Mononuclear cell (primary cell): ENCODE measurements around the gene ATXN2. TPM values are rescaled to one million over a fixed set of nuclear protein-coding genes. Genes with fewer than 3 reads are reported as not detected.

Source experiments
- H3K27me3 ChIP-seq: 2 replicates; pipeline ENCODE4 v1.6.0; 2011; ENCODE audit warnings: low read length, control low read depth; ENCODE audit not compliant: insufficient read depth
- H3K4me1 ChIP-seq: 2 replicates; pipeline ENCODE4 v1.5.1; 2011; ENCODE audit warnings: mild to moderate bottlenecking, low read length, control low read depth; ENCODE audit not compliant: insufficient read depth
- H3K4me3 ChIP-seq: 2 replicates; pipeline ENCODE4 v1.5.1; 2011; ENCODE audit warnings: mild to moderate bottlenecking, low read length, moderate library complexity
- H3K9me3 ChIP-seq: 2 replicates; pipeline ENCODE4 v1.5.1; 2011; ENCODE audit warnings: low read depth, mild to moderate bottlenecking, control low read depth, low read length
- total RNA-seq: library from RNA; depleted of rRNA; stranded (reverse); fragments of >200 nt; gene quantifications from one replicate; pipeline ENCODE4 v1.2.3, GENCODE V29; 2012

Gene ATXN2
- total RNA-seq, 1 donor, result 10.0 TPM

DNA sequence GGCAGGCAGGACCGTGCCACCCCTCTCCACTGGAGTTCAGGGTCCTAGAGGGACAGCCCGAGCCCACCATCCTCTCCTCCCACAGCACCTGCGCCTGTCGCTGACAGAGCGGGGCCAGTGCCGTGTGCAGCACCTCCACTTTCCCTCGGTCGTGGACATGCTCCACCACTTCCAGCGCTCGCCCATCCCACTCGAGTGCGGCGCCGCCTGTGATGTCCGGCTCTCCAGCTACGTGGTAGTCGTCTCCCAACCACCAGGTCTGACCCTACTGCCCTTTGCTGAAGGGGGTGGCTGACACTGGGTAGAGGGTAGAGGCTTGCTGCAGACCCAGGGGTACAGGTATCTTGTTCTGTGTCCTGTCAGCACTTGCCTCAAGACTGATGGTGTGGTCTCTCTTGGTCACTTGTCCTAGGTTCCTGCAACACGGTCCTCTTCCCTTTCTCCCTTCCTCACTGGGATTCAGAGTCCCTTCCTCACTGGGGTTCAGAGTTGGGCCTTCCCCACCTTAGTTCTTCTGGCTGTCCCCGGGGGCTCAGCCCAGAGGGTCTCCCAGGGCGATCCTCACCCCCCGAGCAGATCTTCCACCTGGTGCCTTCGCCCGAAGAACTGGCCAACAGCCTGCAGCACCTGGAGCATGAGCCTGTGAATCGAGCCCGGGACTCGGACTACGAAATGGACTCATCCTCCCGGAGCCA, 151.4 kb downstream of the ATXN2 start:
- Histone ChIP-seq H3K9me3 (no peaks in the 10 kb centered on the region), H3K4me3 (no peak overlapping the region), H3K4me1 (peaks cover 45% of the 10 kb centered on the region), H3K27me3 (no peaks in the 10 kb centered on the region)

DNA sequence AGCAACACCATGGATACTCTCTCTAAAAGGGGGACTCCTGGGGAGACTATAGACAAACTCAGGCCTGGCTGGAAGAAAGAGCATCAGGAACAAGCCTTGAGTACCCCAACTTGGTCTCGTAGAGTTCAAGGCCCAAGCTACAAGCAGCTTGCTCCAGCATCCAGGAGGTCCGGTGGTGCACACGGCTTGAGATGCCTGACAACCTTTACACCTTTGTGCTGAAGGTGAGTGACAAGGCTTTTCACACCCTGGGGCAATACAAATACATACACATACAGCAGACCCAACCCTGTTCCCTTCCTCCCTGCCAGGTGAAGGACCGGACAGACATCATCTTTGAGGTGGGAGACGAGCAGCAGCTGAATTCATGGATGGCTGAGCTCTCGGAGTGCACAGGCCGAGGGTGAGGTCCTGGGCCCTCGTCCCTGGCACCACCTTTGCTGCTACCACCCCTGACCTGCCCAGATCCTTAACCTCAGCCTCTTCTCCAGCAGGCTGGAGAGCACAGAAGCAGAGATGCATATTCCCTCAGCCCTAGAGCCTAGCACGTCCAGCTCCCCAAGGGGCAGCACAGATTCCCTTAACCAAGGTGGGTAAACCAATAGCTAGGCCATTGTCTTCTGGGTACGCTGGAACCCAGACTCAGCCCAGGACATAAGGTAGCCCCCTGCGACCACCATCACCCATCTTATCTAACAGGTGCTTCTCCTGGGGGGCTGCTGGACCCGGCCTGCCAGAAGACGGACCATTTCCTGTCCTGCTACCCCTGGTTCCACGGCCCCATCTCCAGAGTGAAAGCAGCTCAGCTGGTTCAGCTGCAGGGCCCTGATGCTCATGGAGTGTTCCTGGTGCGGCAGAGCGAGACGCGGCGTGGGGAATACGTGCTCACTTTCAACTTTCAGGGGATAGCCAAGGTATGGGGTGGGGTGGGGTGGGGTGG, 152.2 kb downstream of the ATXN2 start:
- H3K9me3 ChIP-seq, result no peaks in the 10 kb centered on the region
- peaks cover 54% of the 10 kb centered on the region for H3K4me1 ChIP-seq
- H3K27me3 ChIP-seq, result no peaks in the 10 kb centered on the region
- H3K4me3 ChIP-seq, result no peak overlapping the region

DNA sequence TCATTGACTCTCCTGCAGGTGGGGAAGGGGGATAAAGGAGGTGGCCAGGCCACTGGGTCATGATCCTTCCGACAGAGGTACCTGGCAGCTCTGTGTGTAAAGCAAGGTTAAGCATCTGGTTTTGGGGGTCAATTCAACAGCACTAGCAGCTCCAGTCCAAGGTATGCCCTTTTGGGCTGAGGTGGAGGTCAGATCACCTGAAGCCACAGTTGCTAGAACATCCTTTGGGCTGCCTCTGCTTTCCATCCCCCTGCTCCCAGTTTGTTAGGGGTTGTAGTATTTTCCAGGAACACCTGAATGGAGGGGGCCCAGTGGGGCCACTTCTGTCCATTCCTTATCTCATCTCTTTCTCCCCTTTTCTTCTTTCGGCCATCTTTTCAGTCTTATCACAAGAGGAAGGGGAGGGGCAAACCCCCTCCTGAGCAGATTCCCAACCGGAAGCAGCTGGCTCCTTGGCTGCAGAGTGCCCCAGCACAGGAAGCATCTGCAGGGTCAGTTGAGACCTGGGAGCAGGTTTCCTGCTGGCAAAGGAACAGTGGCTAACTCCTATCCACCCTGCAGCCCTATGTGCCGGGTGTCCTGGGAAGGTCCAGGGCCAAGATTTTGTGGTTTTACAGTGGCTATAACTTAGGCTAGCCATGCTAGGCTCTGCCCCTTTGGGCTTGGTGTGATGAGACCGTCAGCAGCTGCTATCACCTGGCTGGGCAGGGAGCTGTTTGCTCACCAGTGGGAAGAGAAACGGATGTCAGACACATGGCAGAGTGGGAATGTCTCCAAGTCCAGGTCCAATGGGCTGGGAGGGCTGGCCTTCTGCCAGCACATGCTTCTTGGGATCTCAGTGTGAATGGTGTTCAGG, 153.2 kb downstream of the ATXN2 start:
- Histone ChIP-seq H3K4me3 (no peak overlapping the region), H3K27me3 (no peaks in the 10 kb centered on the region), H3K9me3 (no peaks in the 10 kb centered on the region), H3K4me1 (peaks cover 63% of the 10 kb centered on the region)

DNA sequence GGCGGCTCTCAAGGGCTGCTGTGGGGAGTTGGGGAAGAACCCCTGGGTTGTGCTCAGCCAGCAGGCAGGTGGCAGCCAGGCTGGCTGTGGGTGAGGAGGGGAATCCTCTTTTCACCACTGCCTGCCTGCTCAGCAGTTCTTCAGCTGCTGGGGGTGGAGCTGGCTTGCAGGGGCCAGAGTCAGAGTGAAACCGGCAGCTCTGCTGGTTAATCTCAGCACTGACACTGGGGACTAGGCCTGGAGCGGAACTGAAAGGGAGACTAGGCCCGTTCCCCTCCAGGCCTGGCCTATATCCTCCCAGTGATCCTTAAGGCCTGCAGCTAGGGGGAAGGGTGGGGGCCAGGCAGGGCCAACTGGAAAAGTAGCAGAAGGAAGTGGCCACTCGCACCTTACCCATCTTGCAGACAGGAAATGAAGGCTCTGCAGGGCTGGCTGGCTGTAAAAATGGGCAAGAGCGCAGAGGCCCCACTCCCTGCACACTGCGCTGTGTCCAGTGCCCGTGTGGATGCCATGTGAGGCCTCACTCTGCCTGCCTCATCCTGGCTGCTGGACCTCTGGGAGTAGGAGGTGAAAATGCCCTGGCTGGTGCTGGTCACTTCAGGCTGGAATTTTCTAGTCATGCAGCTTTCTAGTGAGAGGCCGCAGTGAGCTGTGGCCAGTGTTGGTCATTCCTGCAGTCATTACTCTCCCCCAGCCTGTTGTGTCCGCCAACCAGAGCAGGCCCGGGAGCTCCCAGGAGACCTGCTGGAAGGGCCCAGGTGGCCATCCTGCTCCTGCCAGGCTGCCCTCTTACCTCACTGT, 154.0 kb downstream of the ATXN2 start:
- H3K27me3 ChIP-seq, result no peaks in the 10 kb centered on the region
- peaks cover 71% of the 10 kb centered on the region for H3K4me1 ChIP-seq
- no peak overlapping the region for H3K4me3 ChIP-seq
- no peaks in the 10 kb centered on the region for H3K9me3 ChIP-seq

DNA sequence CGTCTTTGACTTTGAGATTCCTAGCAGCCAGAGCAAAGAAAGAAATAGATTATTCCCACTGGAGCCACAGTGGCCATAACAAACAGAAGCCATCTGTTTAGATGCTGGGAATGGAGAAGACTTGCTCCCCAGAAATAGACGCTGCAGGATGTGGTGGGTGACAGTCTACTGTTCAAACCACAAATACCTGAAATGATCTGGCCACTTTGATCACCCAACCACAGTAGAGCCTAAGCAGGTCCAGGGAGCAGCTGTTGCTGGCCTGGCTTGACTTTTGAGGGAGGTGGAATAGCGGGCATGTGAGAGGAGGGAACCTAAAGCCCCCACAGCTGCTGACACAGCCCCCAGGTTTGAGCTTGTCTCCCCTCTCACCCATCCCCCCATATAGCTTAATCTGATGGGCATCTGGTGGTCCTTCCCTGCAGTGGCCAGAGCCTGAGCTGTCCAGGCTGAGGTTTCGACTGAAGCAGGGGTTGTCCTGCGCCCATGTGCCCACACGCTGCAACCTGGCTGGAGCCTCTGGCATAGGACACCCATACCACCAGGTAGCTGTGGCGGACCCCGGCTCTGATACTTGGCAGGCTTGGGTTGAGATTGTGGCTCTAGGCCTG, 154.7 kb downstream of the ATXN2 start:
- Histone ChIP-seq H3K9me3 (no peaks in the 10 kb centered on the region), H3K4me1 (peaks cover 76% of the 10 kb centered on the region), H3K27me3 (no peaks in the 10 kb centered on the region), H3K4me3 (no peak overlapping the region)

DNA sequence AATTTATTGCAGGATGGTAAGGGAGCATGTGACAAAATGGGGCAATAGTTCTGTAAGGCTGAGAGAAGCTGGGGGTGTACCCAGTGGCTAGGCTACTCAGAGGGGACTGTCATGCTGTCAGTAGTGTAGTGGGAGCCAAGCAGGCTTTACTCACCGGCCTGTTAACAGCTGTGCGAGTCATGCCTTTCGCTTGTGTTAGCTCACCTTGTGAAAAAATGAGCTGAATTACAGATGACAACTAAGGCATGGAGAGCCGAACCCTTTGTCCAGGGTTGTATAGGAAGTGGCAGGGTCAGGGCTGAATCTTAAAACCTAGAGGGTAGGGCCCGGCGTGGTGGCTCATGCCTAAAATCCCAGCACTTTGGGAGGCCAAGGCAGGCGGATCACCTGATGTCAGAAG, 155.5 kb downstream of the ATXN2 start:
- Histone ChIP-seq H3K9me3 (no peaks in the 10 kb centered on the region), H3K4me1 (peaks cover 79% of the 10 kb centered on the region), H3K4me3 (no peak overlapping the region), H3K27me3 (no peaks in the 10 kb centered on the region)

DNA sequence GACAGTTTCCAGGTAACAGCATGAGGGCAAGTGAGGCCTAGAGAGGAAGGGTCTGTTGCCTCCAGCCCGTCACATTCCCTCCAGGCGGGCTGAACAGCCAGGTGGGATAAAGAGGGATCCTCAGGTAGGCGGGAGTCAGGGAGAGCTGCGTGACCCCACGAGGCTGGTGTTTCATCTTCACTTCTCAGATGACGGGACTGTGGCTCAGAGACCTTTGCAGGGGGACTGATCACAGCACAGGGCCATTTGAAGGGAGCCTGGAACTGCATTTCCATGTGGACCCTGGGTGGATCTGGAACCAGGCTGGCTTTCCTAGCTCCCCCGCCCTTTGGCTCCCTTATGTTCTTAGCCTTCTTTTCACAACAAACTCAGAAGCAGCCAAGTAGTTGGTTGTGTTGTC, 156.0 kb downstream of the ATXN2 start:
- Histone ChIP-seq H3K9me3 (no peaks in the 10 kb centered on the region), H3K4me1 (peaks cover 84% of the 10 kb centered on the region), H3K4me3 (no peak overlapping the region), H3K27me3 (no peaks in the 10 kb centered on the region)

DNA sequence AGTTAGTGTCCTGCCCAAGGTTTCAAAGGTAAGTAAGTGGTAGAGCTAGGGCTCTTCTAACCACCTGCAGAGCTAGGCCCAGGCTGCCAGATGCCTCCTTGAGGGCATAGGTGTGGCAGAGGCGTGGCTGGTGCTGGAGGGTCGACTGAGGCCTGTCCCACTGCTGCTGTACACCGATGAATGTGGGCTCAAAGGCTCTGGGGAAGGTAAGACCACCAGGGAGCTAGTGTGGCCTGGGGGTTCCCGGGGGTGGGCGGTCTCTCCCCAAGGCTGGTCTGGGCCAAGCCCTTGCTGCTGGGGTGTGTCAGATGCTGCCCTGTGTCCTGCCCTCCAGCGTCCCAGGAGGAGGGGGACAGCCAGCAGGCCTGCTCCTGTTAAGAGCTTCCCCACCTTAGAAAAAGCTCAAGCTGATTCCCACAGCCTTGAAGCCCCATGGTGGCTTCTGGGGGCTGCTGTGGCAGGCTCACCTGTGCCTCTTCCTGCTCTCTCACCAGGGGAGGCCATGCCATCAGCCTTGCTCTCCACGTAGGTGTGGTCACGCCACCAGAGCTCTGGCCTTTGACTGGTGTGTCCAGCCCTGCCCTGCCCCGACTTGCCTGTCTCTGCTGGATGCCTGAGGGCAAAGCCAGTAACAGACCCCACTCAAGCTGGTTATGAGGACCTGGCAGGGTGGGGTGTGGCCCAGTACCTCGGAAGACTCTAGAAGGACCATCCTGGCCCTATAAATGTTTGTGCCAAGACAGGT, 156.6 kb downstream of the ATXN2 start:
- Histone ChIP-seq H3K4me3 (no peak overlapping the region), H3K9me3 (no peaks in the 10 kb centered on the region), H3K27me3 (no peaks in the 10 kb centered on the region), H3K4me1 (peaks cover 90% of the 10 kb centered on the region)

DNA sequence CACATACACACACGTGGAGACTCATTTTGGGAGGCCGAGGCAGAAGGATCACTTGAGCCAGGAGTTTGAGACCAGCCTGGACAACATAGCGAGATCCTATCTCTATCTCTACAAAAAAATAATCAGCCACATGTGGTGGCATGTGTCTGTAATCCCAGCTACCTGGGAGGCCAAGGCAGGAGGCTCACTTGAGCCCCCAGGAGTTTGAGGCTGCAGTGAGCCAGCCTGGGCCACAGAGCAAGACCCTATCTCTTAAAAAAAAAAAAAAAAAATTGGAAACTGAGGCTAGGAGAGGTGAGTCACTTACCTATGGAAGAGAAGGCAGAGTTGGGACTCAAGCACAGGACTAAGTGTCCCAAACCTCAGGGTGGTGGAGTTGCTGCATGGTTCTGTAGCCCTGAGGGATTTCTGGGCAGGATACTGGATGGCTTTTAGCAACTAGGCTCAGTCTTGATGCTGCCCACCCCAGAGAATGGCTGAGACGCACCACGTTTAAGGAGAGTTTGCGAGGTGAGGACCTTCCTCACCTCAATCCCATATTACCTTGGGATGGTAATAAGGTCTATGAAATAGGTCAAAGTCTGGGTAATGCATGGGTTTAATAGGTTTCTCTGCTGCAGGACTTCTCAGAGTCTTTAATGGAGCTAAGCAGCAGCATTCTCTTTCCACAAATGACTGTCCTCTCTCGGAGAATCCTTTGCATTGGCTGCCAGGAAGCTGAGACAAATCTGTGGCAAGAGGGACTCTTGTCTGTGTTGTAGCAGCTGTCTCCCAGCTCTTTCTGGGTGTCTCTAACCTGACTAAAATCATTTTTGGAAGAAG, 157.8 kb downstream of the ATXN2 start:
- H3K27me3 ChIP-seq, result no peaks in the 10 kb centered on the region
- H3K9me3 ChIP-seq, result no peaks in the 10 kb centered on the region
- no peak overlapping the region for H3K4me3 ChIP-seq
- peaks cover 100% of the 10 kb centered on the region for H3K4me1 ChIP-seq

DNA sequence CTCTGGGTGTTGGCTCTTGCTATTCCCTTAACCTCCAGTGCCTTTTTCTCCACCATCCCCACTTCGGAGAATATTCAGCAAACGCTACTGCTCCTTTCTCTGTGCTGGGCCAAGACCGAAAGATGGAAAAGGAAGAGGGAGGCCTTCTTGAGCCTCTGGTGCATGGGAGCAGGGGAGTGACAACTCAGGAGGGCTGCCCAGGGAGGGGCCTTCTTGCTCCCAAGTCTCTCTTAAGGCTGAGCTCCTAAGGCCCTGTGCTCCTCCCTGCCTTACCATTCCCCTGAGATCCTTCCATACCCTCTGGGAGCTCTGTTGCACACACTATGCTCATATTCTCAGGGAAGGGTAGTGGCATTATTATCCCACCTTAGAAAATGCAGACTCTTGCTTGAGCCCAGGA, 158.5 kb downstream of the ATXN2 start:
- Histone ChIP-seq H3K27me3 (no peaks in the 10 kb centered on the region), H3K4me1 (peaks cover 100% of the 10 kb centered on the region), H3K9me3 (no peaks in the 10 kb centered on the region), H3K4me3 (no peak overlapping the region)

DNA sequence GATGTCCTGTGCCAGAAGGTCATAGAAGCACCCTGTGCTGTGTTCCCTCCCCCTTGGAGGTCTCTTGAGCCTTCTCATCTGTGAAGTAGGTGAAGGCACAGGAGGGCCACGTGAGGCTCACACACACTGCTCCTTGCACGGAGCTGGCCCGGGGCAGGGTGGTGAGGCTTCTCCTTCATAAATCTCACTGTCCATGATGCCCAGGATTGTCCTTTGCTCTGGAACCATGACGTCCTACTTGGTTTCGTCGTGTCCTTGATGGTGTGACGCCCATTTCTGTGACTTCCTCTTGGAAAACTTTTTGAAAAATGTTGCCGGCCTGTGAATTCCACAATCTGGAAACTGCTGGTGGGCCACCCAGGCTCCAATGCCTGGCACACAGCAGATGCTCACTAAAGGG, 159.0 kb downstream of the ATXN2 start:
- Histone ChIP-seq H3K27me3 (no peaks in the 10 kb centered on the region), H3K4me1 (peaks cover 100% of the 10 kb centered on the region), H3K9me3 (no peaks in the 10 kb centered on the region), H3K4me3 (no peak overlapping the region)

DNA sequence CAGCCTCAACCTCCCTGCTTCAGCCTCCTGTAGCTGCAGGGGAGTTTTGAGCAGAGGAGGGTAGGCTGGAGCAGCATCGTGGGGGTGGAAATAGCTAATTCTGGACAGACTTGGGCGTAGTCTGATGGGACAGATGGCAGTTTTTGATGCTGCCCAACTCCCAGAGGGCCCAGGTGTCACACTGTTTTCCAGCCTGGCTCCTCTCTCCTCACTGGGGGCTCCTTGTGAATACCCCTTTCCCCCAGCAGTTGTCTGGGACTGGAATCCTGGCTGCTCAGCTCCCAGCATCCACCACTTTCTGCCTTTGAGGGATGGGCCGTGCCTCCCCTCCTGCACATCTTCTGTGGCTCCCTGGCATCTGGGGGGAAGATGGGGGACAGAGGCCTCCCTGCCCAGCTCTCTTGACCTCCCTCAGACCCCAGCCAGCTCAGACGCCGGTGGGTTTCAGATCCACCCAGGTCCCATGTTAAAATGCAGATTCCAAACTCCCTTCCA, 159.4 kb downstream of the ATXN2 start:
- no peaks in the 10 kb centered on the region for H3K9me3 ChIP-seq
- no peaks in the 10 kb centered on the region for H3K27me3 ChIP-seq
- H3K4me3 ChIP-seq, result no peak overlapping the region
- peaks cover 100% of the 10 kb centered on the region for H3K4me1 ChIP-seq

DNA sequence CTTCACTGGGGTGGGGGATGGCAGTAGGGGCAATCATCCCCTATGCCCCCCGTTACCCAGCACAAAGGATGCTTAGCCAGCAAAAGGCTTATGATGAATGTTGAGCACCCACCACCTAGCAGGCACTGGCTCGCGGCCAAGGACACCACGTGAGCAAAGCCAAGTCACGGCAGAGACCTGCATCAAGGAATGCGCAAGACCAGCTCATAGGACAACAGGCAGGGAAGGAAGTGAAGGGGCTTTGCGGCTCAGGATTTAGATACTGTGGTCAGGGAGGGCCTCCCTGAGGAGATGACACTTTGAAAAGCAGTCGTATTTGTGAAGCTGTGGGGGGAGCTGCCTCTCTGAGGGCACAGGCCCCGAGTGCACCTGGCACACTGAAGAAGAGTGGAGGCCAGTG, 160.6 kb downstream of the ATXN2 start:
- H3K27me3 ChIP-seq, result no peaks in the 10 kb centered on the region
- H3K4me1 ChIP-seq, result peaks cover 100% of the 10 kb centered on the region
- no peaks in the 10 kb centered on the region for H3K9me3 ChIP-seq
- no peak overlapping the region for H3K4me3 ChIP-seq
